GM12891 (cell line): Measurements from ENCODE around the gene ZNF445.
"Not testable (repeated sequence)": the region's sequence is repeated elsewhere in the genome, so short reads cannot be mapped to it uniquely, and the experiment has no call there.

Experiments used
- DNase-seq: peaks from one replicate; pipeline ENCODE4 v3.0.0; 2011; ENCODE audit warnings: low spot score; ENCODE audit not compliant: insufficient read length
- FAIRE-seq: peaks from 2 replicates; lab custom pipeline; 2011; peaks lifted over from hg19 to GRCh38; lab: Jason Lieb, UNC
- PAX5 ChIP-seq: IDR thresholded peaks from 2 replicates; pipeline ENCODE4 v1.6.1; 2011; ENCODE audit warnings: low read length, moderate library complexity, mild to moderate bottlenecking; ENCODE audit not compliant: insufficient read depth, severe bottlenecking
- POLR2A ChIP-seq: IDR thresholded peaks from 2 replicates; pipeline ENCODE4 v1.6.1; 2011; ENCODE audit warnings: low read depth, low read length, control low read depth
- POLR2AphosphoS5 ChIP-seq: IDR thresholded peaks from 2 replicates; pipeline ENCODE4 v1.6.1; 2011; ENCODE audit warnings: low read depth, low read length, control low read depth
- POU2F2 ChIP-seq: IDR thresholded peaks from 2 replicates; pipeline ENCODE4 v1.6.1; 2011; ENCODE audit warnings: low read depth, mild to moderate bottlenecking, control low read depth, low read length, moderate library complexity
- SPI1 ChIP-seq: IDR thresholded peaks from 2 replicates; pipeline ENCODE4 v1.6.1; 2011; ENCODE audit warnings: low read depth, low read length, control low read depth
- TAF1 ChIP-seq: IDR thresholded peaks from 2 replicates; pipeline ENCODE4 v1.6.1; 2011; ENCODE audit warnings: low read depth, low read length, control low read depth

ZNF445 gene

DNA sequence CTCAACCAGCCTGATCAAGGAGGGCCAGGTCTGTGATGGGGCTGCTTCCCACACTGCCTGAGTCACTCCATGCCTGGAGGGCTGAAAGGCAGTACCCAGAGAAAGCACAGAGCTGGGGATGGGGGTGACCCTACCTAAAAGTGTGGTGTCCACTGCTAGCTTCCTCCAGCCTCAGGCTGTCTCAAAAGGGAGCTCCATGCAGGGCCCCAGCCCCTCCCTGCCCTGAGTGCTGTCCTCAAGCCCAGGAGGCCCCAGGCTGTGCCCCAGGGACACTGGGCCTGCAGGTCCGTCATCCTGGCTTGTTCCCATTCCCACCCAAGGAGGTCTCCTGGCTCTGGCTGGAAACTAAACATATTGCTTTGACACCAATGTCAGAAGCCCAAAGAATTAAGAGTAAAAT is 56.8 kb downstream of the ZNF445 start:
- FAIRE-seq = no peak

DNA sequence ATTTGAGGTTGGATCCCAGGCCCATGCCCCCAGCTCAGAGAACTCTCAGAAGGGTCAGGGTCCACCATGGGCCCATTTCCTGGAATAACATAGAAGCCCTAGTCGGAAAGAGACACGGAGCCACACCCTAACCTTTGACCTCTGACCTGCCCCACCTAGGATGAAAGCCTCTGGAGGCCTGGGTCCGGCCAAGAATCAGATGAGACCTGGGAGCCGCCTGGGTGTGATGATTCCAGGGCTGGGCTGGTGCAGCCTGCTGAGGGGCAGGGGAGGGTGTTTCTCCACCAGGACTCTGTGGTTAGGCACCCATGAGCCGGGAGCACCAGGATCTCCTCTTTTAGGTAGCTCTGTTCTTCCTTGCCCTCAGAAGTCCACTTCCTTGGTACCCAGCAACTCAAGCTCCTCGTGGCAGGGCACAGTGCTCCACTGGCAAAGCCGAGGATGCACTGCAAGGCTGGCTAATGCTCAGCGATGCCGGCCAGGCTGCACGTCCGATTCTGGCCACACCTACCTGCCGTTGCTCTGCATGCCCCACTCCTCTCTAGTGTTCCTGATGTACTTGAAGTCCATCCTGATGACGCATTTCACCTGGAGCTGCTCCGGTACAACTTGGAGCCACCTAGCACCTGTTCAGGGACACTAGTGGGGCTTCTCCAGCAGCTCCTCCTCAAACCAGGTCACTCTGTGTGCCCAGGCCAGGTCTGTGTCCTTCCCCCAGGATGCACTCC is 57.4 kb downstream of the ZNF445 start:
- TF ChIP-seq PAX5 = no peak
- TF ChIP-seq SPI1 = no peak
- TF ChIP-seq POLR2A = no peak
- no peak for TF ChIP-seq TAF1
- no peak for TF ChIP-seq POU2F2
- TF ChIP-seq POLR2AphosphoS5 = no peak
- no peak for FAIRE-seq
- no peak for DNase-seq

More for the DNA sequence above, 56.8 kb downstream of the ZNF445 start:
- TF ChIP-seq POLR2A (no peak), TAF1 (no peak), POU2F2 (no peak), SPI1 (no peak), POLR2AphosphoS5 (no peak), PAX5 (no peak)
- DNase-seq = no peak

DNA sequence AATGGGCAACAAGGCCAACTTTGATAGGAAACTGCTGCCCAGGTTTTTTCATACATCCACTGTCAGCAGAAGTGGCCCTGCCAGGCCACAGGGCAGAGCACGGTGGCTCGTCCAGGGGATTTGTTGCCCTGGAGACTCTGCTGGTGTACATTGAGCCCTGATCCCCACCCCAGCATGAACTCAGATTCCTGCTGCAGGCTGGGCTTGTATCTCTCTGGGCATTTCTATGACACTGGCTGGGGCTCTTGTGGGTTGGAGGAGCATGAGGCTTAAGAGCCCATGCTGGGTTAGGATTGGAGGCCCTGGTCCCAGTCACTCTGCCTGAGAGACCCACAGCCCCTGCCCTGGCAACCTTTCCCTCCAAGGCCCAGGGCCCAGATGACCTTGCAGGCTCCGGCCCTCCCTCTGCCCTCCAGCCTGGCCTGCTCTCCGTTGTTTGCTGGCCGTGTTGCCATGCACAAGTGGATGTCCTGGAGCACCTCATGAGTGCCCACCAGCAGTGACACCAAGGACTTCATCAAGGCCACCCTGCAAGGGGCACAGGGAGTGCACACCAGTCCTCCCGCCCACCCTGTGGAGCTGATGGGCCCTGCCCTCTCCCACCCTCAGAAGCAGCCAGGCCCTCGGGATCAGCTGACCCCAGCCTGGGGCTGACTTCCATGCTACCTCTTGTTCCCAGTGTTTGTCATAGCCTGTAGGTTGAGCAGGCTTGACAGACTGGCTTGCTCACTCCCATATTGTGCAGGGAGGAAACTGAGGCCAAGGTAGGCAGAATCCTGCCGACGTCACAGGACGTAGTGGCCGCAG is 58.2 kb downstream of the ZNF445 start:
- TF ChIP-seq PAX5 (no peak), POU2F2 (no peak), POLR2A (no peak), TAF1 (no peak), SPI1 (no peak), POLR2AphosphoS5 (no peak)
- FAIRE-seq (no peak), DNase-seq (no peak)

DNA sequence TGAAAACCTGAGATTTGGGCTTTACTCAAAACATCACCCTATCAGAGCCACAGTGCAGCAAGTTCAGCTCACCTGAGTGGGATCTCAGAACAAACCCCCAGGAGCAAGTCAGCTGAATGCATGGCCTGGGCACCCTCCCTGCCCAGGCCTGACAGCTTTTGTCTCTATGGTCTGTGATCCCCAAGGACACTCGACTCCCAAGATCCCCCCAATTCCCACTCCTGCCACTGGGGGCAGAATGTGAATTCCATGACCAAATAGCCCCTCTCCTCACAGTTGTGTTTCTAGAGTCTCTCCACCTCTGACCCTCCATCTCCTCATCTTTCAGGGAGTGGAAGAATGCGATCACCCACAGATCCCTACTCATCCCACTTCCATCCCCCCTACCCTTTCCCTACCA is 58.9 kb downstream of the ZNF445 start:
- FAIRE-seq (no peak), DNase-seq (no peak)
- no peak for TF ChIP-seq POLR2A
- TF ChIP-seq TAF1 = no peak
- TF ChIP-seq POLR2AphosphoS5 = no peak
- TF ChIP-seq SPI1 = no peak
- no peak for TF ChIP-seq POU2F2
- TF ChIP-seq PAX5 = no peak

DNA sequence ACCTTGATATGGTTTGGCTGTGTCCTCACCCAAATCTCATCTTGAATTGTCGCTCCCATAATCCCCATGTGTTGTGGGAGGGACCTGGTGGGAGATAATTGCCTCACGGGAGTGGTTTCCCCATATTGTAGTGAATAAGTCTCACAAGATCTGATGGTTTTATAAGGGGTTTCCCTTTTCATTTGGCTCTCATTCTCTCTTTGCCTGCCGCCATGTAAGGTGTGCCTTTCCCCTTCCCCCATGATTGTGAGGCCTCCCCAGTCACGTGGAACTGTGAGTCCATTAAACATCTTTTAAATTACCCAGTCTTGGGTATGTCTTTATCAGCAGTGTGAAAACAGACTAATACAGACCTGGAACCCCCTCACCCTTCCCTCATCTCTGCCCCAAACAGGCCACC is 59.4 kb downstream of the ZNF445 start:
- not testable (repeated sequence) for DNase-seq, FAIRE-seq

DNA sequence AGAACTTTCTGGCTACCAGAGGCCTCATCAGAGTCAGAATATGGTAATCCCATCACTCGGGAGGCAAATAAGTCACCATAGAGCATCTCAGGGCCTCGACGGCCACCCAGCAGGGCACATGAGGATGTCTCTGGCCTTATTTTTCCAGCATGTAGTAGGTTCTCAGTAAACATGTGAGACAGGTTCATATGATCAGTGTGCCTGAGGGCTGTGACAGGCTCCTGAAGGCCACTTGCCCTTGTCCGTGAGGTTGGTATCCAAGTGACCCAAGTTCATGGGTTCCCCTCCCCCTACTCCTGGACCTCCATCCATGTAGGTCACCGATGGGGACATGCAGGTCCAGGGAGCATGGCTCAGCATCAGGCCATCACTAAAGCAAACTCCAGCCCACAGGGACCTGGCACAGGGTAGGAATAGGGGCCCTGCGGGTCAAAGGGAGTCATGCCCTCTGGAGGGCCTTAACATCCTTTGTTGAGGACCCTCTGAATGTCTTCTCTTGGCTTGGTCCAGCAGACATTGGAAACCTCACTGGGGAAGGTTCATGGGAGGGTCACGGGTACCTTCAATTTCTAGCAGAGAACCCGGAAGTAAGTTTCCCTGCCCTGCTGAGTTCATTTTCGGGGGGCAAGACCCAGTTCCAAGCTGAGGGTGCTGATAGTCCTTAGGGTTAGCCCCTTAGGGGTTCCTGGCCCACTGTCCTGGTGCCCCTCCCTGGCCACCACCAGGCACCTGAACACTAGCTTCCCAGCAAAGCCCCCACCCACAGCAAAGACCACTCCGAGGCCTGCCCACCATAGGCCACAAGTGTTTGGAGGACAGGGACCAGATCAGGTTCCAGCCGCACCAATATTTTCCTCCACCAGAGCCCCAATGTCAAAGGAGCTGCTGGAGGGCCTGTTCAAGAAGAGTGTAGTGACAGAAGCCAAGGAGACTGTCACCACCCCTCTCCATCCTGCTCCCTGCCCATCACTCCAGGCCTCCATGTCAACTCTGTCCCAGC is 61.1 kb downstream of the ZNF445 start:
- no peak for DNase-seq
- no peak for FAIRE-seq

DNA sequence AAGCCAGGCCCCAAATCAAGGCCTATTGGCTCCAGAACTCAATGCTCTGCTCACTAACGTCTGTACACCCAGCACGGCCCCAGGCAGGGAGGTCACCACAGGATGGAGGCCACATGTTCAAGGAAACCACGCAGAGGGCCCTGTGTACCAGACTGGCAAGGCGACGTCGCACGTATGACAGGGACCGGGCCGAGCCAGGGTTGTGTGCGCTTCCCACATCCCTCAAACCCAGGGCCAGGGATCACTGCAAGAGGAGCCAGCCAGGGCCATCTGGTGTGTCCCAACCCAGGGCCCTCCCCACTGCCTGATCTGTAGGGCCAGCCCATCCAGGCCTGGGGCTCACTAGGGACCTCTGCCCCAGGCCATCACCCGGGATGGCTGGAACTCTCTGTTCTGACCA is 62.0 kb downstream of the ZNF445 start:
- TF ChIP-seq TAF1 (no peak), POLR2A (no peak), SPI1 (no peak), POU2F2 (no peak), PAX5 (no peak), POLR2AphosphoS5 (no peak)

More for the DNA sequence above, 61.1 kb downstream of the ZNF445 start:
- TF ChIP-seq SPI1 (no peak), POU2F2 (no peak), POLR2AphosphoS5 (no peak), TAF1 (no peak), POLR2A (no peak), PAX5 (no peak)

DNA sequence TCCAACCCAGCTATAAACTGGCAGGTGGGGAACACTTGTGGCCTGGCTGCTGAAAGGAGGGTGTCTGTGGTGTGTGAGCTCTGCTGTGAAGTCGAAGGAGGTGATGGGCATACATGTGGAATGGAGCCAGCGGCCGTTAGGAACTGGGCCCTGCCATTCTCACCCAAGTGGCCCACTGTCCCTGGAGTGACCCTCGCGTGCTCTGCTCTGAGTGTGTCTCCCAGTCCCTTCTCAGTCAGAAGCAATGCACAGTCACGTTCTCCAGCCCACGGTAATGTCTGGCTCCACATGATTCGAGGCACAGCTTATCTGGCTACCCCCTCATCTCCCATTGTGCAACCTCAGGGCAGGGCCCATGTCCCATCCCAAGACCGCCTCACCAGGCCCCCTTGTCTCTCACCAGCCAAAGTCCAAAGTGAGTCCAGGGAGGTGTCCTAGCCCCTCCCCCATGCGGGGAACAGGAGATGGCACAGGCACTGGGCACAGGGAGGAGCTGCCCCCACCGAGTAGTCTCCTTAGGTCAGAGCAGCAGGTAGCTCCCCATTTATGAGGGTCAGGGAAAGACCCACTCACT is 62.9 kb downstream of the ZNF445 start:
- TF ChIP-seq POLR2AphosphoS5 = no peak
- no peak for TF ChIP-seq POLR2A
- TF ChIP-seq POU2F2 = no peak
- TF ChIP-seq SPI1 = no peak
- no peak for TF ChIP-seq TAF1
- TF ChIP-seq PAX5 = no peak
- FAIRE-seq (no peak), DNase-seq (no peak)

More for the DNA sequence above, 62.0 kb downstream of the ZNF445 start:
- FAIRE-seq = no peak
- DNase-seq = no peak

DNA sequence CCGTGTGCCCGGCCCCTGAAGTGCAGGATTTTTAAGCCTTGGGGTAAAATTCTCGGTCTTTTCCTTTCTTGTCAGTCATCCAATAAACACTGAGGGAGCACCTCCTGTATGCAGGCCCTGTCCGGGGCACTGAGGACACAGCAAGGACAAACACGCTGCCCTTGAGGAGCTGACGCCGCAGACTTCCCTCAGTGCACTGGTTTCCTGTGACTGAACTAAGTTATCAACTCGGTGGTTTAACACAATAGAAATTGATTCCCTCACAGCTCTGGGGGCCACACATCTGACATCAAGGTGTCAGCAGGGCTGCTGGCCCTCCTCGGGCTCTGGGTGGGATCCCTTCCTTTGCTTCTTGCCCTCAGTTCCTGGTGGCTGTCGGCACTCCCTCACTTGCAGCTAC is 65.1 kb downstream of the ZNF445 start:
- no peak for FAIRE-seq
- TF ChIP-seq PAX5 (no peak), POLR2AphosphoS5 (no peak), POLR2A (no peak), TAF1 (no peak), POU2F2 (no peak), SPI1 (no peak)
- no peak for DNase-seq
